Bronchial epithelial cell (primary cell): ENCODE results near the gene NVL. TPM values are rescaled to one million over a fixed set of nuclear protein-coding genes. Genes with fewer than 3 reads are reported as not detected.

Experiments
- DNase-seq: peaks from one replicate; pipeline ENCODE4 v3.0.0-alpha.2; 2010; ENCODE audit warnings: low read depth
- FAIRE-seq: peaks from 2 replicates; lab custom pipeline; 2011; peaks lifted over from hg19 to GRCh38; lab: Jason Lieb, UNC
- H3K27me3 ChIP-seq: 2 replicates; pipeline ENCODE4 v1.5.1; 2011; ENCODE audit warnings: low read length; ENCODE audit not compliant: control insufficient read depth, insufficient read depth
- H3K36me3 ChIP-seq: 2 replicates; pipeline ENCODE4 v1.5.1; 2011; ENCODE audit warnings: low read length; ENCODE audit not compliant: control insufficient read depth, insufficient read depth
- H3K4me3 ChIP-seq: 2 replicates; pipeline ENCODE4 v1.5.1; 2011; ENCODE audit warnings: mild to moderate bottlenecking, low read depth, low read length, control low read depth
- CTCF ChIP-seq: IDR thresholded peaks from 2 replicates; pipeline ENCODE4 v1.5.1; 2011; ENCODE audit warnings: mild to moderate bottlenecking, moderate library complexity, low read length, control low read depth, inconsistent platforms; ENCODE audit not compliant: insufficient read depth, severe bottlenecking
- total RNA-seq: library from RNA; depleted of rRNA; stranded (reverse); fragments of >200 nt; gene quantifications from 2 replicates; pipeline ENCODE4 v1.2.1, GENCODE V29; 2014

The NVL gene
- total RNA-seq, 1 donor from 2014 or later, result 23.7 TPM

GRCh38 chr1:224368409-224368808 is 38.4 kb upstream of the NVL start:
- Histone ChIP-seq H3K36me3 (peaks cover 16% of the 10 kb centered on the region), H3K27me3 (no peaks in the 10 kb centered on the region), H3K4me3 (no peak overlapping the region)
- DNase-seq, result no peak
- FAIRE-seq, result no peak
- TF ChIP-seq CTCF, result no peak

- FAIRE-seq, result no peak
- no peak for TF ChIP-seq CTCF
Observed at GRCh38 chr1:224359207-224359606, 29.2 kb upstream of the NVL start.

GRCh38 chr1:224358237-224358636 is 28.3 kb upstream of the NVL start:
- Histone ChIP-seq H3K36me3 (peaks cover 1% of the 10 kb centered on the region), H3K4me3 (peak overlapping the region; percentile 62), H3K27me3 (no peaks in the 10 kb centered on the region)
- FAIRE-seq (no peak), DNase-seq (no peak)
- TF ChIP-seq CTCF, result no peak

More at GRCh38 chr1:224359207-224359606, 29.2 kb upstream of the NVL start:
- Histone ChIP-seq H3K4me3 (no peak overlapping the region), H3K27me3 (no peaks in the 10 kb centered on the region), H3K36me3 (peaks cover 3% of the 10 kb centered on the region)
- DNase-seq, result no peak

GRCh38 chr1:224357626-224358124 is 27.7 kb upstream of the NVL start:
- FAIRE-seq (no peak), DNase-seq (peak; percentile 45)
- H3K36me3 ChIP-seq, result peaks cover 1% of the 10 kb centered on the region
- no peak for TF ChIP-seq CTCF
- H3K4me3 ChIP-seq, result peak overlapping the region; percentile 62
- H3K27me3 ChIP-seq, result no peaks in the 10 kb centered on the region

- H3K36me3 ChIP-seq, result peaks cover 1% of the 10 kb centered on the region
- DNase-seq (peak; percentile 94), FAIRE-seq (no peak)
- no peak for TF ChIP-seq CTCF
- H3K4me3 ChIP-seq, result peak within 1 kb of the TSS; percentile 62
- no peaks in the 10 kb centered on the region for H3K27me3 ChIP-seq
Observed at GRCh38 chr1:224356685-224357625, 27.0 kb upstream of the NVL start, which contains the start of gene CNIH4. CNIH4 (plus strand) TSS chr1:224356879; CDS start chr1:224356925, 46 bp downstream.
